ENCODE measurements around the gene OR52A1. TPM values are rescaled to one million over a fixed set of nuclear protein-coding genes. Genes with fewer than 3 reads are reported as not detected.

OR52A1 gene
- total and polyA plus RNA-seq, 2 of the 4 experiments (the other 2 are of a cell fraction) = not detected

- H3K9ac ChIP-seq (ENCODE audit: low read depth, low read length) = no peak overlapping the region
- no peak overlapping the region for H2AFZ ChIP-seq (replicated peaks; ENCODE audit: low read length, poor library complexity)
- no peak overlapping the region for H3K4me3 ChIP-seq (ENCODE audit: insufficient read depth, low read depth, low read length)
- in situ Hi-C loops (cut with MboI; ENCODE audit: low sequenced_read_pairs) = loop anchor here (5.0 to 10.0 kb wide), 2 partner anchors 79 to 169 kb away; no protein-coding TSS in a partner anchor
- no peak overlapping the region for H3K4me2 ChIP-seq (ENCODE audit: low read depth, low read length)
- ChIA-PET CTCF (interaction anchor here (0.6 to 1.4 kb wide), 3 partner anchors 88 to 496 kb away, joined by 3 to 5 read pairs (median 3); no protein-coding TSS in a partner anchor), POLR2A (ENCODE audit: unreplicated experiment) (no interaction called here)
- dilution Hi-C loops (cut with HindIII; ENCODE audit: low sequenced_read_pairs, unreplicated experiment) = no loop called here
- H4K8ac ChIP-seq (ENCODE audit: low read depth in 2 of 2, low read length in 2 of 2) = peak overlapping the region in 1 of 2 experiments; percentile 80; a peak in 2 of 4 replicates
- no peaks in the 10 kb centered on the region for H3K27me3 ChIP-seq (ENCODE audit: control insufficient read depth, insufficient read depth, low read length)
- TF ChIP-seq POLR2A (IDR thresholded peaks at IDR 0.05; ENCODE audit: low read depth, low read length) (no peak), MAFK (IDR thresholded peaks at IDR 0.05; ENCODE audit: low read depth, low read length) (no peak), CTCF (conservative IDR thresholded peaks at IDR 0.05; ENCODE audit: low read depth, low read length) (no peak), MXI1 (IDR thresholded peaks at IDR 0.05; ENCODE audit: borderline replicate concordance, low read depth, low read length) (no peak), FOS (IDR thresholded peaks at IDR 0.05; ENCODE audit: low read depth, low read length) (no peak), CHD1 (IDR thresholded peaks at IDR 0.05; ENCODE audit: low read depth, low read length) (no peak)
- H2AK9ac ChIP-seq (replicated peaks; ENCODE audit: low read depth, low read length, poor library complexity) = no peak overlapping the region
- H3K79me1 ChIP-seq (ENCODE audit: low read depth in 1 of 2, low read length in 2 of 2) = 0 out of 4 replicates have a peak, but pooled peaks cover 0 to 3% of the 10 kb centered on the region in 2 experiments
- H3K4me1 ChIP-seq (ENCODE audit: control insufficient read depth, insufficient read depth, low read length) = peaks cover 4% of the 10 kb centered on the region; the same call in 1 of the 2 replicates
- WGBS, 2 experiments (ENCODE audit: extremely low coverage in 2 of 2, insufficient read length in 1 of 2) = no CpG with 5 or more reads among the region's 2 CpGs
- no peak overlapping the region for H3K56ac ChIP-seq (ENCODE audit: extremely low read depth, insufficient read depth, low read length)
- H2AK5ac ChIP-seq (ENCODE audit: low read depth, low read length) = no peak overlapping the region
- peak overlapping the region; percentile 57; the same call in 1 of the 2 replicates for H3K18ac ChIP-seq (ENCODE audit: low read depth, low read length)
- DNase-seq (peak; percentile 71), ATAC-seq (ENCODE audit: low read depth) (peak; percentile 60)
- H4K91ac ChIP-seq (ENCODE audit: insufficient read depth, low read depth, low read length) = peak overlapping the region; percentile 73; the same call in 1 of the 2 replicates
- H2BK15ac ChIP-seq (ENCODE audit: low read depth, low read length) = no peak overlapping the region
- peak overlapping the region; percentile 99 for H2BK5ac ChIP-seq (ENCODE audit: low read depth, low read length, poor library complexity, severe bottlenecking)
- H3K23ac ChIP-seq (ENCODE audit: low read depth, low read length) = no peak overlapping the region
- peak overlapping the region; percentile 27; the same call in 1 of the 2 replicates for H3K4ac ChIP-seq (ENCODE audit: low read depth, low read length)
- H2BK20ac ChIP-seq (ENCODE audit: low read depth, low read length) = 0 out of 2 replicates have a peak overlapping the region, but pooled peaks have one; percentile 51
- no peaks in the 10 kb centered on the region for H3K9me3 ChIP-seq (ENCODE audit: control insufficient read depth, insufficient read depth, low read length)
- H4K20me1 ChIP-seq (ENCODE audit: insufficient read depth, low read length) = no peaks in the 10 kb centered on the region
- peak overlapping the region; percentile 66 for H2BK120ac ChIP-seq (ENCODE audit: low read depth, low read length)
- no peaks in the 10 kb centered on the region for H3K9me1 ChIP-seq (ENCODE audit: insufficient read depth, low read length)
- H4K5ac ChIP-seq (ENCODE audit: low read depth, low read length) = peak overlapping the region; percentile 35; the same call in 1 of the 2 replicates
- 0 out of 2 replicates have a peak, but pooled peaks cover 1% of the 10 kb centered on the region for H3K36me3 ChIP-seq (ENCODE audit: control insufficient read depth, insufficient read depth, low read length)
- peak overlapping the region; percentile 22; the same call in 1 of the 2 replicates for H3K27ac ChIP-seq (ENCODE audit: insufficient read depth, low read length)
- BruUV-seq (replicated peaks) = no TSS peak
- intact Hi-C loops (cut with micrococcal nuclease) = loop anchor here (5.0 kb wide), 1 partner anchor 576 kb away; no protein-coding TSS in a partner anchor
- no peak overlapping the region for H3K14ac ChIP-seq (replicated peaks; ENCODE audit: low read depth, low read length)
Measured at GRCh38 chr11:5203366-5203765, 48.8 kb upstream of the OR52A1 start.
